K562 (cell line): ENCODE data around the gene HNRNPU.

Experiments used
- ATF3 ChIP-seq, 2 experiments: fragments of 450-650 bp in 1 of 2; sonication (generic) in 1 of 2; formaldehyde crosslinking in 1 of 2; IDR thresholded peaks in 1 of 2; conservative IDR thresholded peaks in 1 of 2; 2 replicates each; pipeline versions ENCODE4 v1.6.1 to v1.8.1; 2016 to 2023; ENCODE audit warnings: mild to moderate bottlenecking in 2 of 2, moderate library complexity in 2 of 2, inconsistent platforms in 1 of 2, missing genetic modification reagents in 1 of 2
- BRCA1 ChIP-seq, 2 experiments: fragments of 450-650 bp in 1 of 2; sonication (generic) in 1 of 2; formaldehyde crosslinking in 1 of 2; IDR thresholded peaks; 2 replicates each; pipeline versions ENCODE4 v1.5.0 to v1.6.1; 2017 to 2020; ENCODE audit warnings: mild to moderate bottlenecking in 1 of 2, missing genetic modification reagents in 1 of 2
- EZH2 ChIP-seq: IDR thresholded peaks from 2 replicates; pipeline ENCODE4 v1.6.1; 2012; ENCODE audit warnings: low read depth, mild to moderate bottlenecking, inconsistent platforms, low read length, borderline replicate concordance
- POLR2A ChIP-seq: fragments of 450-650 bp; conservative IDR thresholded peaks from 2 replicates; pipeline ENCODE4 v1.6.1; 2016
- POLR2AphosphoS5 ChIP-seq: IDR thresholded peaks from 2 replicates; pipeline ENCODE4 v1.6.1; 2011; ENCODE audit warnings: mild to moderate bottlenecking, low read depth, low read length, moderate library complexity; ENCODE audit not compliant: control insufficient read depth, insufficient read depth
- TF ChIP-seq, protein P1 (sequence below): fragments of 450-650 bp; formaldehyde crosslinking; conservative IDR thresholded peaks from 2 replicates; pipeline ENCODE4 v1.4.0; 2022; ENCODE audit warnings: mild to moderate bottlenecking, missing genetic modification characterization
- TF ChIP-seq, protein P2 (sequence below), 3 experiments: IDR thresholded peaks in 2 of 3; conservative IDR thresholded peaks in 1 of 3; 2 replicates each; pipeline ENCODE4 v1.5.1; 2011 to 2012; ENCODE audit warnings: low read length in 3 of 3, mild to moderate bottlenecking in 3 of 3, control low read depth in 2 of 3, improper control_type of control experiment in 1 of 3, inconsistent platforms in 1 of 3, low read depth in 1 of 3, mixed read lengths in 1 of 3, moderate library complexity in 1 of 3; ENCODE audit not compliant: insufficient read depth in 2 of 3
- TF ChIP-seq, protein P3 (sequence below): sonication (generic); formaldehyde crosslinking; IDR thresholded peaks from 2 replicates; pipeline ENCODE4 v1.4.0; 2020; ENCODE audit warnings: mild to moderate bottlenecking, missing genetic modification reagents

DNA sequence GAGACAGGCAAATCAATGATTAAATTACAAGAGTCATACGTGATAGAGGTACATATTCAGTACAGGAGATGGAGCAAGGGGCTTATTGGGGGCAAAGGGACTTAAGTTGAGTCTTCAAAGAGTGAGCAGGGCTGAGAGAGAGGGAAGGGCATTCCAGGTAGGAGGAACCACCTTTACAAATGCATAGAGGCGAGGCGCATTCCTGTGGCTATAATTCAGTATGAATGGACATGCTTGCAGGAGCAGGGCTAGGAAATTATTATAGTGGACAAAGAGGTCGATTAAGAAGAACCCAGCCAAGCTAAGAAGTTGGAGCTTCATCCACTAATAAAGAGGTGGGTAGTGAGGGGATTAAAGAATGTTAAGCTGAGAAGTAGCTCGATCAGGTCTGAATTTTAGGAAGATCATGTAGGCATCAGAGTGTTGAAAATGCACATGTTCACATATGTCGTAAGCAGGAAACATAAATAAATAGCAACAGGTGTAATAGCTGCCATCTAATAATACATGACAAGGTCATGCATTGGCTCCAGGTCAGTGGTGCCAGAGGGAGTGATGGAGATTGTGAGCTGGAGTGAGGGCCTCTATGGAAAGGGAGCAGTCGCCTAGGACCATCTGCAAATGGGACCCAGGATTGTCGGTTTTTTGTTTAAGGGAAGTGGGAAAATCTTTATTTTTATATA is 12.0 kb upstream of the HNRNPU start:
- TF ChIP-seq EZH2 (no peak), ATF3 (IDR thresholded peaks at IDR 0.05) (no peak), ATF3 (CRISPR knock-in tag; conservative IDR thresholded peaks at IDR 0.05) (no peak), POLR2A (no peak), POLR2AphosphoS5 (no peak), BRCA1 (IDR thresholded peaks at IDR 0.05) (no peak), BRCA1 (CRISPR knock-in tag; IDR thresholded peaks at IDR 0.05) (no peak)
- TF ChIP-seq, protein P1, sequence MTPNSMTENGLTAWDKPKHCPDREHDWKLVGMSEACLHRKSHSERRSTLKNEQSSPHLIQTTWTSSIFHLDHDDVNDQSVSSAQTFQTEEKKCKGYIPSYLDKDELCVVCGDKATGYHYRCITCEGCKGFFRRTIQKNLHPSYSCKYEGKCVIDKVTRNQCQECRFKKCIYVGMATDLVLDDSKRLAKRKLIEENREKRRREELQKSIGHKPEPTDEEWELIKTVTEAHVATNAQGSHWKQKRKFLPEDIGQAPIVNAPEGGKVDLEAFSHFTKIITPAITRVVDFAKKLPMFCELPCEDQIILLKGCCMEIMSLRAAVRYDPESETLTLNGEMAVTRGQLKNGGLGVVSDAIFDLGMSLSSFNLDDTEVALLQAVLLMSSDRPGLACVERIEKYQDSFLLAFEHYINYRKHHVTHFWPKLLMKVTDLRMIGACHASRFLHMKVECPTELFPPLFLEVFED (CRISPR knock-in tag): no peak
- TF ChIP-seq, protein P2, sequence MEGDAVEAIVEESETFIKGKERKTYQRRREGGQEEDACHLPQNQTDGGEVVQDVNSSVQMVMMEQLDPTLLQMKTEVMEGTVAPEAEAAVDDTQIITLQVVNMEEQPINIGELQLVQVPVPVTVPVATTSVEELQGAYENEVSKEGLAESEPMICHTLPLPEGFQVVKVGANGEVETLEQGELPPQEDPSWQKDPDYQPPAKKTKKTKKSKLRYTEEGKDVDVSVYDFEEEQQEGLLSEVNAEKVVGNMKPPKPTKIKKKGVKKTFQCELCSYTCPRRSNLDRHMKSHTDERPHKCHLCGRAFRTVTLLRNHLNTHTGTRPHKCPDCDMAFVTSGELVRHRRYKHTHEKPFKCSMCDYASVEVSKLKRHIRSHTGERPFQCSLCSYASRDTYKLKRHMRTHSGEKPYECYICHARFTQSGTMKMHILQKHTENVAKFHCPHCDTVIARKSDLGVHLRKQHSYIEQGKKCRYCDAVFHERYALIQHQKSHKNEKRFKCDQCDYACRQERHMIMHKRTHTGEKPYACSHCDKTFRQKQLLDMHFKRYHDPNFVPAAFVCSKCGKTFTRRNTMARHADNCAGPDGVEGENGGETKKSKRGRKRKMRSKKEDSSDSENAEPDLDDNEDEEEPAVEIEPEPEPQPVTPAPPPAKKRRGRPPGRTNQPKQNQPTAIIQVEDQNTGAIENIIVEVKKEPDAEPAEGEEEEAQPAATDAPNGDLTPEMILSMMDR (IDR thresholded peaks at IDR 0.05 in 2 of 3, conservative IDR thresholded peaks at IDR 0.05 in 1 of 3; ENCODE audit: insufficient read depth in 2 of 3, low read depth in 1 of 3, low read length in 3 of 3): no peak
- TF ChIP-seq, protein P3, sequence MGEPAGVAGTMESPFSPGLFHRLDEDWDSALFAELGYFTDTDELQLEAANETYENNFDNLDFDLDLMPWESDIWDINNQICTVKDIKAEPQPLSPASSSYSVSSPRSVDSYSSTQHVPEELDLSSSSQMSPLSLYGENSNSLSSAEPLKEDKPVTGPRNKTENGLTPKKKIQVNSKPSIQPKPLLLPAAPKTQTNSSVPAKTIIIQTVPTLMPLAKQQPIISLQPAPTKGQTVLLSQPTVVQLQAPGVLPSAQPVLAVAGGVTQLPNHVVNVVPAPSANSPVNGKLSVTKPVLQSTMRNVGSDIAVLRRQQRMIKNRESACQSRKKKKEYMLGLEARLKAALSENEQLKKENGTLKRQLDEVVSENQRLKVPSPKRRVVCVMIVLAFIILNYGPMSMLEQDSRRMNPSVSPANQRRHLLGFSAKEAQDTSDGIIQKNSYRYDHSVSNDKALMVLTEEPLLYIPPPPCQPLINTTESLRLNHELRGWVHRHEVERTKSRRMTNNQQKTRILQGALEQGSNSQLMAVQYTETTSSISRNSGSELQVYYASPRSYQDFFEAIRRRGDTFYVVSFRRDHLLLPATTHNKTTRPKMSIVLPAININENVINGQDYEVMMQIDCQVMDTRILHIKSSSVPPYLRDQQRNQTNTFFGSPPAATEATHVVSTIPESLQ (CRISPR knock-in tag): no peak
